BLaER1 treated with 17β-estradiol and CSF1 and Interleukin-3, amounts not matched to agents 10 nM and 100 nM (cell line): ENCODE measurements around the gene APELA.
"Not testable (repeated sequence)": the region's sequence is repeated elsewhere in the genome, so short reads cannot be mapped to it uniquely, and the experiment has no call there.

Source experiments
- H3K27ac ChIP-seq, 11 experiments: shearing (Covaris generic); formaldehyde crosslinking; 2 replicates each; pipeline ENCODE4 v1.8.1; 2022
- H3K27me3 ChIP-seq, 11 experiments: shearing (Covaris generic); formaldehyde crosslinking; 2 replicates each; pipeline ENCODE4 v1.8.1; 2022
- H3K36me3 ChIP-seq, 11 experiments: shearing (Covaris generic); formaldehyde crosslinking; 2 replicates each; pipeline ENCODE4 v1.8.1; 2022
- H3K4me1 ChIP-seq, 10 experiments: shearing (Covaris generic); formaldehyde crosslinking; 2 replicates each; pipeline ENCODE4 v1.8.1; 2022
- H3K4me2 ChIP-seq, 11 experiments: shearing (Covaris generic); formaldehyde crosslinking; 2 replicates each; pipeline ENCODE4 v1.8.1; 2022
- H3K4me3 ChIP-seq, 10 experiments: shearing (Covaris generic); formaldehyde crosslinking; 2 replicates each; pipeline ENCODE4 v1.8.1; 2022
- H3K9ac ChIP-seq, 11 experiments: shearing (Covaris generic); formaldehyde crosslinking; 2 replicates each; pipeline ENCODE4 v1.8.1; 2022
- H3K9me3 ChIP-seq, 11 experiments: shearing (Covaris generic); formaldehyde crosslinking; replicated peaks in 1 of 11; 2 replicates each; pipeline ENCODE4 v1.8.1; 2022
- H4K20me1 ChIP-seq, 11 experiments: shearing (Covaris generic); formaldehyde crosslinking; 2 replicates each; pipeline ENCODE4 v1.8.1; 2022
- Cebpa-rat ChIP-seq, 11 experiments: shearing (Covaris generic); IDR thresholded peaks; 2 replicates each; pipeline ENCODE4 v1.8.1; 2022

APELA gene

DNA sequence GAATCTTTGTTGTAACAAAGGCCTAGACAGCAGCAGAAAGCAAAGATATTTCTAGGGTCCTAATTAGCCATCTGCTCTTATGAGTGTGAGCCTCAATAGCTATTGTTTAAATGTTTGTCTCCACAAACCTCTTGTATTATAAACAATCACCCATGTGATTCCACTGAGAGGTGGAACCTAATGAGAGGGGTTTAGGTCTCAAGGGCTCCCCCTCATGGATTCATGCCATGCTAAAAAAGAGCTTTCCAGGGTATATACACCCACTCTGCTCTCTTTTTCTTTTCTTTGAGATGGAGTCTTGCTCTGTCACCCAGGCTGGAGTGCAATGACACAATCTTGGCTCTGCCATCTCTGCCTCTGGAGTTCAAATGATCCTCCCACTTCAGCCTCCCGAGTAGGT lies 58.4 kb downstream of the APELA start:
- Histone ChIP-seq H3K4me2 (peak overlapping the region in 8 of 11 experiments; percentile 20 to 59 (median 26); a peak in 10 of 22 replicates), H3K4me3 (no peak overlapping the region), H3K27ac (peak overlapping the region in 3 of 11 experiments; percentile 10 to 60 (median 55); a peak in 3 of 22 replicates), H3K27me3 (no peaks in the 10 kb centered on the region), H3K4me1 (peaks cover 0 to 12% (median 11%) of the 10 kb centered on the region in 10 experiments; a peak in 12 of 20 replicates), H3K36me3 (no peaks in the 10 kb centered on the region), H3K9ac (peak overlapping the region in 1 of 11 experiments; percentile 14; a peak in 1 of 22 replicates), H3K9me3 (peaks cover 0 to 4% (median 0%) of the 10 kb centered on the region in 11 experiments; a peak in 2 of 22 replicates), H4K20me1 (no peaks in the 10 kb centered on the region)
- TF ChIP-seq Cebpa-rat (IDR thresholded peaks at IDR 0.05) = no peak

- not testable (repeated sequence) for H3K36me3 ChIP-seq
Observed at GRCh38 chr4:164935865-164936606, 59.1 kb downstream of the APELA start.

DNA sequence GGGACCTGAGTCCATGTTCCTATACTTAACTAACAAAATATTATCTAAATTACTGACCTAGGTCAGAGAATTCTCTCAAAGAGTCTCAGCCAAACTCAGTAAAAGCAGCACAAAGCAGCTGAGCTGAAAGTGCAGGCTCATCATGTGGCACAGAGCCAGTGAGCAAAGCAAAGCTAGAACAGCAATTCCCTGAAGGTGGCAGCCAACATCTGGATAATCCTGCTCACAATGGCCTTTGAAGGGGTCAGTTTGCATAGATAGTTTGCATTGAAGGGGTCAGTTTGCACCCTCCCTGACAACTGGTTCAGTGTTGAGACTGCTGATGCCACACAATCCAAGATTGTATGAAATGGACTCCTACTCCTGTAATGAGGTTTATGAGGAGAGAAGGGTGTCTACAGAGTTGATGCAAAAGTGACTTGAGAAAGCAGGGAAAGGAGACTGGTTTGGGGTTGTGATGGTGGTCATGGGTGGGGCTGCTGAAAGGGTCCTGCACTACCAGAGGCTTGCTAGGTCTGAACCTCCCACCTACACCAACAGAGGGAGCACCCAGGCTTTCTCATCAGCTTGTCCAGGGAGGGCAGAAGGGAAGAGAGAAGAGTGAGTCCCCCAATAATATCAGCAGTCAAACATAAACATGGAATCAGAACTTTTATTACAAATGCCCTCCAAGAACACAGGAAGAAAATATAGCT lies 60.7 kb downstream of the APELA start:
- Histone ChIP-seq H3K4me3 (no peak overlapping the region), H3K27ac (no peak overlapping the region), H3K9ac (no peak overlapping the region), H3K9me3 (peaks cover 0 to 4% (median 0%) of the 10 kb centered on the region in 11 experiments; a peak in 6 of 22 replicates), H3K4me1 (peaks cover 0 to 12% (median 11%) of the 10 kb centered on the region in 10 experiments; a peak in 12 of 20 replicates), H4K20me1 (no peaks in the 10 kb centered on the region), H3K4me2 (no peak overlapping the region), H3K27me3 (no peaks in the 10 kb centered on the region), H3K36me3 (no peaks in the 10 kb centered on the region)
- TF ChIP-seq Cebpa-rat (IDR thresholded peaks at IDR 0.05) = no peak

More at GRCh38 chr4:164935865-164936606, 59.1 kb downstream of the APELA start:
- not testable (repeated sequence) for H3K4me3 ChIP-seq, H3K27me3 ChIP-seq, H4K20me1 ChIP-seq, H3K9me3 ChIP-seq
- H3K9ac ChIP-seq = peak overlapping the region in 3 of 11 experiments; percentile 9 to 42 (median 14); a peak in 3 of 22 replicates
- peak overlapping the region in 8 of 11 experiments; percentile 20 to 59 (median 26); a peak in 12 of 22 replicates for H3K4me2 ChIP-seq
- H3K27ac ChIP-seq = peak overlapping the region in 5 of 11 experiments; percentile 10 to 62 (median 55); a peak in 6 of 22 replicates
- peaks cover 0 to 12% (median 11%) of the 10 kb centered on the region in 10 experiments; a peak in 12 of 20 replicates for H3K4me1 ChIP-seq

GRCh38 chr4:164943192-164943591 lies 66.2 kb downstream of the APELA start:
- Histone ChIP-seq H3K9ac (no peak overlapping the region), H4K20me1 (no peaks in the 10 kb centered on the region), H3K27ac (no peak overlapping the region), H3K27me3 (no peaks in the 10 kb centered on the region), H3K9me3 (peaks cover 0 to 9% (median 0%) of the 10 kb centered on the region in 11 experiments; a peak in 6 of 22 replicates), H3K4me1 (peaks cover 0 to 4% (median 0%) of the 10 kb centered on the region in 10 experiments; a peak in 2 of 20 replicates), H3K4me3 (no peak overlapping the region), H3K36me3 (no peaks in the 10 kb centered on the region), H3K4me2 (no peak overlapping the region)
- no peak for TF ChIP-seq Cebpa-rat (IDR thresholded peaks at IDR 0.05)

DNA sequence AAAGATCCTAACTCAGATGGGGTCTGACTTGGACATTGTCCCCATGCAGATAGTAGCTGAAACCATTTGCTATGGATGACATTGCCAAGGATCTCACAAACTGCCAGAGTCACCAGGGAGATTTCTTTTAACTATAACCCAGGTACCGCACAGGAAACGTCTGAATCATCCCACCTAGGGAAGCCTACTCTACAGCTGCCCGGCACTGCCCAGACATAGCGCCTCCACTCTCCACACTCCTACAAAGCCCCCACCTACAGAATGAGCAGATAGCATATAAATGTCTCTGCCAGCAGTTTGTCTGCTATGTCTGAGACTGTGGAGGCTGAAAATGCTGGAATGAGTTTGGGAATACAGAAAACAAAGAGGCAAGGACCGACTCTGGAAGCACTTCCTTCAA lies 68.2 kb downstream of the APELA start:
- no peak overlapping the region for H3K4me3 ChIP-seq
- peaks cover 0 to 9% (median 0%) of the 10 kb centered on the region in 11 experiments; a peak in 6 of 22 replicates for H3K9me3 ChIP-seq
- H3K4me2 ChIP-seq = no peak overlapping the region
- H3K27ac ChIP-seq = no peak overlapping the region
- H4K20me1 ChIP-seq = no peaks in the 10 kb centered on the region
- TF ChIP-seq Cebpa-rat (IDR thresholded peaks at IDR 0.05) = no peak
- H3K27me3 ChIP-seq = no peaks in the 10 kb centered on the region
- peaks cover 0 to 6% (median 0%) of the 10 kb centered on the region in 10 experiments; a peak in 2 of 20 replicates for H3K4me1 ChIP-seq
- H3K36me3 ChIP-seq = no peaks in the 10 kb centered on the region
- no peak overlapping the region for H3K9ac ChIP-seq

DNA sequence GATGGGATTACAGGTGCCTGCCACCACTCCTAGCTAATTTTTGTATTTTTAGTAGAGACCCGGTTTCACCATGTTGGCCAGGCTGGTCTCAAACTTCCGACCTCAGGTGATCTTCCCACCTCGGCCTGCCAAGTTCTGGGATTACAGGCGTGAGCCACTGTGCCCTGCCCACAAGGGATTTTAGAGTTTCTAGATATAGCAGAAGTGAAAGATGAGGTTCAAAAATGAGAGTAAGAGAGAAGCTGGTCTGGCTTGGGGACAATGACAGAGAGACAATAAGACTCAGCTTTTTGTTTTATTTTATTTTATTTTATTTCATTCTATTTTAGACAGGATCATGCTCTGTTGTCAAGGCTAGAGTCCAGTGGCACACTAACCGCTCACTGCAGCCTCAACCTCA lies 69.8 kb downstream of the APELA start:
- no peak overlapping the region for H3K9ac ChIP-seq
- H3K4me2 ChIP-seq = no peak overlapping the region
- H3K27ac ChIP-seq = no peak overlapping the region
- peaks cover 0 to 9% (median 0%) of the 10 kb centered on the region in 11 experiments; a peak in 6 of 22 replicates for H3K9me3 ChIP-seq
- H4K20me1 ChIP-seq = no peaks in the 10 kb centered on the region
- H3K27me3 ChIP-seq = no peaks in the 10 kb centered on the region
- H3K4me3 ChIP-seq = no peak overlapping the region
- no peak for TF ChIP-seq Cebpa-rat (IDR thresholded peaks at IDR 0.05)
- peaks cover 0 to 6% (median 0%) of the 10 kb centered on the region in 10 experiments; a peak in 2 of 20 replicates for H3K4me1 ChIP-seq
- H3K36me3 ChIP-seq = no peaks in the 10 kb centered on the region
